Measurements from ENCODE around the gene ARID5A.
A peak's percentile ranks its signal among the peaks of the same experiment; 100 is the strongest.

Gene ARID5A

DNA sequence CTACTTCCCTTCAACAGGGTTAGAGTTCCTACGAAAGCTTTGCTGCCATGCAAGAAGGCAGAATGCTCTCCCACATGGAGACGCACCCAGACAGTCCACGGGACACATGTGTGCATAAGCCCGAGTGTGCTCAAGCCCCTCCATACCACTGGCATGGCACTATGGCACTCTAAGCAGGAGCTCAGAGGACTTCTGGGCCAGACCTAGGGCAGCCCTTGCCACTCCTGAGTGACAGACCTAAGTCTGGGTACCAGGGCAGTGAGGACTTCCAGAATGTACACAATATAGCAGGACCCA is 11.4 kb upstream of the ARID5A start:
- Histone ChIP-seq H2AFZ (ENCODE audit: low read depth) (no peak overlapping the region), H3K4me2 (peak overlapping the region; percentile 98), H3K36me3 (ENCODE audit: insufficient read depth) (no peaks in the 10 kb centered on the region), H3K9ac (no peak overlapping the region; the same call in 1 of the 2 replicates), H3K4me1 (ENCODE audit: low read depth, poor library complexity, severe bottlenecking) (peaks cover 76% of the 10 kb centered on the region), H3K4me3 (IDR thresholded peaks at IDR 0.05; ENCODE audit: insufficient read depth, low read depth, low read length) (no peak overlapping the region), H3K27me3 (ENCODE audit: insufficient read depth, low read depth) (no peaks in the 10 kb centered on the region), H3K79me2 (ENCODE audit: insufficient read depth, low read depth) (no peaks in the 10 kb centered on the region), H4K20me1 (ENCODE audit: insufficient read depth) (no peaks in the 10 kb centered on the region), H3K27ac (peak overlapping the region; percentile 96)
- TF ChIP-seq, protein P1, sequence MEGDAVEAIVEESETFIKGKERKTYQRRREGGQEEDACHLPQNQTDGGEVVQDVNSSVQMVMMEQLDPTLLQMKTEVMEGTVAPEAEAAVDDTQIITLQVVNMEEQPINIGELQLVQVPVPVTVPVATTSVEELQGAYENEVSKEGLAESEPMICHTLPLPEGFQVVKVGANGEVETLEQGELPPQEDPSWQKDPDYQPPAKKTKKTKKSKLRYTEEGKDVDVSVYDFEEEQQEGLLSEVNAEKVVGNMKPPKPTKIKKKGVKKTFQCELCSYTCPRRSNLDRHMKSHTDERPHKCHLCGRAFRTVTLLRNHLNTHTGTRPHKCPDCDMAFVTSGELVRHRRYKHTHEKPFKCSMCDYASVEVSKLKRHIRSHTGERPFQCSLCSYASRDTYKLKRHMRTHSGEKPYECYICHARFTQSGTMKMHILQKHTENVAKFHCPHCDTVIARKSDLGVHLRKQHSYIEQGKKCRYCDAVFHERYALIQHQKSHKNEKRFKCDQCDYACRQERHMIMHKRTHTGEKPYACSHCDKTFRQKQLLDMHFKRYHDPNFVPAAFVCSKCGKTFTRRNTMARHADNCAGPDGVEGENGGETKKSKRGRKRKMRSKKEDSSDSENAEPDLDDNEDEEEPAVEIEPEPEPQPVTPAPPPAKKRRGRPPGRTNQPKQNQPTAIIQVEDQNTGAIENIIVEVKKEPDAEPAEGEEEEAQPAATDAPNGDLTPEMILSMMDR (conservative IDR thresholded peaks at IDR 0.05; ENCODE audit: low read depth, low read length): no peak

DNA sequence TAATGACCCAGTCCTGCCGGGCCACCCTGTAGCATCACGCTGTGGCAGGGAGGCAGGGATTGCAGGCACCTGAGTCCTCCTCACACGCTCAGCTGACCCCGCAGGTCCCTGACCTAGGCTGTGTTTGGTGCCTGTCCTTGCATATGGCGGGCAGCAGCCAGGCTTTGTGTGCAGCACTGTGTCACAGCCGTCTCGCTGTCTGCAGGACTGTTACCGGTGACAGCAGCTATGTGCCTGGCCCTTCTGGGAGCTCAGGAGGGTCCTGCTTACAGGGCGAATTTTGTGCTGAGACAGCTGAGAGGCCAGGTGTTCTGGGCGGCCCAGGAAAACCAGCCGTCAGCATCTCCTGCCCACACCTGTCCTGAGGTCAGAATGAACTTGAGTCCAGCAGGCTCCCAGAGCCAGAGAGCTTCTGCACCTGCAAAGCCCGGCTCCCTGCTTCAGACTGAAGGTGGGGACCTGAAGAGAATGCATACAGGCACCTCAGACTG is 10.4 kb upstream of the ARID5A start:
- Histone ChIP-seq H3K4me1 (ENCODE audit: low read depth, poor library complexity, severe bottlenecking) (peaks cover 86% of the 10 kb centered on the region), H4K20me1 (ENCODE audit: insufficient read depth) (no peaks in the 10 kb centered on the region), H3K27ac (peak overlapping the region; percentile 96), H3K79me2 (ENCODE audit: insufficient read depth, low read depth) (no peaks in the 10 kb centered on the region), H2AFZ (ENCODE audit: low read depth) (0 out of 2 replicates have a peak overlapping the region, but pooled peaks have one; percentile 8), H3K27me3 (ENCODE audit: insufficient read depth, low read depth) (no peaks in the 10 kb centered on the region), H3K9ac (peak overlapping the region; percentile 95), H3K4me3 (IDR thresholded peaks at IDR 0.05; ENCODE audit: insufficient read depth, low read depth, low read length) (no peak overlapping the region), H3K36me3 (ENCODE audit: insufficient read depth) (no peaks in the 10 kb centered on the region), H3K4me2 (peak overlapping the region; percentile 98)
- TF ChIP-seq, protein P1 (conservative IDR thresholded peaks at IDR 0.05; ENCODE audit: low read depth, low read length): no peak

DNA sequence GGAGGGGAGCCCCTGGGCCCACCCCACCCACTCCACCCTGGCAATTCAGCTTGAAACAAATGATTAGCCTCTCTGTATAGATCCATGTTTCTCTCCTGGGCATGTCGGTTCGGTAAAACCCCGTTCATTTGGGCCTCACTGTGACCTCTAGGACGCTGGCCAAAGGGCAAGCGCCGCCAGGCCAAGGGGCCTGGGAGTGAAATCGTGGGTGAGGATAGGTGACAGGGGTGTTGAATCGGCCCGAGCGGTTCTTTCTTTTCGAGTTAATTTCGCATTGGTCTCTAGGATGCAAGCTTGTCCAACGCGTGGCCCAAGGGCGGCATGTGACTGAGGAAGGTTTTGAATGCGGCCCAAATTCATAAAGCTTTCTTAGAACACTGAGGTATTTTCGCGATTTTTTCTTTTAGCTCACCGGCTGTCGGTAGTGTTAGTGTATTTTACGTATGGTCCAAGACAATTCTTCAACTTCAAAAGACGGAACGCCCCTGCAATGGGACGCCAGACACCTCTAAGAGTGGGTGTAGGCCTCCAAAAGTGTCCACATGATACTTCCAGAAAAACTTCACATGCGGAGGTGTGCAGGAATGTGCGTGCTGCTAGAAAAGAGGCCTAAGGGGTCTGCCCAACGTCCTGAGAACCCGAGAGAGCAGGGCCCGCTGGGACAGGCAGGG is 9.8 kb upstream of the ARID5A start:
- Histone ChIP-seq H3K9ac (peak overlapping the region; percentile 95), H3K36me3 (ENCODE audit: insufficient read depth) (no peaks in the 10 kb centered on the region), H4K20me1 (ENCODE audit: insufficient read depth) (no peaks in the 10 kb centered on the region), H3K4me1 (ENCODE audit: low read depth, poor library complexity, severe bottlenecking) (peaks cover 92% of the 10 kb centered on the region), H3K27ac (peak overlapping the region; percentile 96), H3K27me3 (ENCODE audit: insufficient read depth, low read depth) (no peaks in the 10 kb centered on the region), H2AFZ (ENCODE audit: low read depth) (peak overlapping the region; percentile 8; the same call in 1 of the 2 replicates), H3K4me3 (IDR thresholded peaks at IDR 0.05; ENCODE audit: insufficient read depth, low read depth, low read length) (no peak overlapping the region), H3K79me2 (ENCODE audit: insufficient read depth, low read depth) (no peaks in the 10 kb centered on the region), H3K4me2 (peak overlapping the region; percentile 98)
- TF ChIP-seq, protein P1 (conservative IDR thresholded peaks at IDR 0.05; ENCODE audit: low read depth, low read length): no peak

DNA sequence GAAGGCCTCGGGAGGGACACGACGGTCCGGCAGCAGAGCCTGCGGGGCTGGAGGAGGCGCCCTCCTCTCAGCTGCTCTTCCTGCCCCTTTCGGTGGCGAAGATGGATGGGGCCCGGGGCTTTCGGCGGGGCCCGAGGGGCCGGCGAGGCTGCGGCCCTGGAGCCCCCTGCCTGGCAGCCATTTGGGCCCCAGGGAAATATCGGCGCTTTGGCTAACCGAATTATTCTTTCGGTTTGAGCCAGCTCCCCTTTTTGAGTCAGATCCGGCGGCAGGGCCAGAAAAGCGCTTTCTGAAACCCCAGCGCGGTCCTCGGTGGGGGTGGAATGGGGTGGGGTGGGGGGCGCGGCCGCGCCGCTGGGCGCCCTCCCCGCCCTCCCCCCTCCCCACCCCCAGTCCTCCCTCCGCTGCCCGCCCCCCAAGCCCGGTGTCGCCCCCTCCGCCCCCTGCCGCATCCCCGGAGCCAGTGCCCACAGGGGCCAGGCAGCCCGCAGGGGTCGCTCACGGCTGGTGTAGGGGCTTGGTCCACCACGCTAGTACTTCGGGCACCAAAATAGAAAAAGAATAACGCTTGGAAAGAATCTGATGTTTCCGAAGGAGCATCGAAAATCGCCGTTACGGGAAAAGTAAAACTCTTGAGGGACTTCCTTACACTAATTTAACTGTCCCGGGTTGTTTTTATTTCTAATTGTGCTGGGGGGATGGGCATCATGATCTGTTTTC is 9.1 kb upstream of the ARID5A start:
- H3K36me3 ChIP-seq (ENCODE audit: insufficient read depth): no peaks in the 10 kb centered on the region
- no peaks in the 10 kb centered on the region for H3K27me3 ChIP-seq (ENCODE audit: insufficient read depth, low read depth)
- H3K4me1 ChIP-seq (ENCODE audit: low read depth, poor library complexity, severe bottlenecking): peaks cover 90% of the 10 kb centered on the region
- H3K9ac ChIP-seq: peak overlapping the region; percentile 95
- no peaks in the 10 kb centered on the region for H3K79me2 ChIP-seq (ENCODE audit: insufficient read depth, low read depth)
- no peaks in the 10 kb centered on the region for H4K20me1 ChIP-seq (ENCODE audit: insufficient read depth)
- H3K27ac ChIP-seq: peak overlapping the region; percentile 96
- peak overlapping the region; percentile 8; the same call in 1 of the 2 replicates for H2AFZ ChIP-seq (ENCODE audit: low read depth)
- peak overlapping the region; percentile 98 for H3K4me2 ChIP-seq
- no peak overlapping the region for H3K4me3 ChIP-seq (IDR thresholded peaks at IDR 0.05; ENCODE audit: insufficient read depth, low read depth, low read length)
- TF ChIP-seq, protein P1 (conservative IDR thresholded peaks at IDR 0.05; ENCODE audit: low read depth, low read length): no peak

All from KMS-11 (cell line).